ENCODE measurements around the gene CD163L1.

CD163L1 gene

DNA sequence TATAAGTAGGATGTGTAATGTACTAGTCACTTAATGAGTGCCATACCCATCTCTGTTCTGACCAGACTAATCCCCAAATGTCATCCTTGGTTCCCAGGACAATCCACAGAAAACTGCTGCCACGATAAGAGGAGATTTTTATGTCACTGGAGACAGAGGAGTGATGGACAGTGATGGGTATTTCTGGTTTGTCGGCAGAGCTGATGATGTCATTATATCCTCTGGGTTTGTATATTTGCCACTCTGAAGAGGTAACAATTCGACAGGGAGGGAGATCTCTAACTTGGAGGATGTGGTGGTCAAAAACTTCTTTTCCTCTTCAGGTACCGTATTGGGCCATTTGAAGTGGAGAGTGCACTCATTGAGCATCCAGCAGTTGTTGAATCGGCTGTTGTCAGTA lies 119.8 kb downstream of the CD163L1 start:
- DNase-seq (ENCODE audit: low read depth in 2 of 2) = no peak

DNA sequence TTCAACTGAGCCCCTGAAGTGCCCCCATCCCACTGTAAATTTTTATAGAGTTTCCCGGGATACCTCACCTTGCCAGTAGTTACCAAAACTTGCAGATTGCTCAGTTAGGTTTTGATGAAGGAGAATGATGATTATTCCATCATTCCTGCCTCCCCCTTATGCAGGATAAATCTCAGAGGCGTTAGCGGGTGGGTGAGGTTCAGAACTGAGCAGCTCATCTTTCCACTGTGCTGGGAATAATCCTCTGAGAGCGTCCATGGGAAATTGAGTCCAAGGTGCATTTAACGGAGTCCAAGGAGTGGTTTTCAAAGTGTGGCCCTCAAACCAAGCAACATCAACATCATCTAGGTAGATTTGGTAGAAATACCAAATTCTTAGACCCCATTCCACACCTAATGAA lies 121.4 kb downstream of the CD163L1 start:
- no peak for DNase-seq (ENCODE audit: low read depth in 2 of 2)

DNA sequence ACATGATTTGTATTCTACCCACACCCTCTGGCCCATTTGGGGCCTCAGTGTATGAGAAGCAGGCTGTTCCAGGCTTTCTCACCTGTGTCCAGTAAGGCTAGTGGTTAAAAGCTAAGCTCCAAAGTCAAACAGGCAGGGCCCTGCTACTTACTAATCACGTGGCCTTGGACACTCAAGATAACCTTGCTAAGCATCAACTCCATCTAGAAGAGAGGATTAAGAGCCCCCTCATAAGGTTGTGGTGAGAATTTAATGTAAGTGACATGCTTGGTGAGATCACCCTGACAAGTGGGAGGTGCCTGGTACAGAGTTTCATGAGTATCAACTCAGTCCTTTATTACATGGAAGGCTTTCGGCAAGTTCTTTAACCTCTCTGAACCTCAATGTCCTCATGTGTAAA lies 122.3 kb downstream of the CD163L1 start:
- no peak for DNase-seq (ENCODE audit: low read depth in 2 of 2)

DNA sequence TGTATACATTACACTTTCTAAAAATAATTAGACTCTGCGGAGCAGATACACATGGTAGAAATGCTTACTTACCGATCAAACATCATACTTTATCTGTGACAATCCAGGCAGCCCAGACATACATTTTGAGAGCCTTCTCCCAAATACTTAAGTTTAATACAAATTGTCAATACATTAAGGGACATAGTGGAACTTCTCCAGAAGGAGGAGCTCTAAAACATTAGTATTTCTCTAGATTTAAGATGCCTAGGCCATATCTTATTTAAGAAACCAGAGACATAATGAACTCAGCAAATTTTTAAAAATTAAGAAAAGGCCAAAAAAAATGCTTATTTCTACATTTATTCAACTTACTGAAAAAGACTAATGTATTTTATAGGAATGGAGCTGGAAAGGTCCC lies 124.0 kb downstream of the CD163L1 start:
- no peak for DNase-seq (ENCODE audit: low read depth in 2 of 2)

DNA sequence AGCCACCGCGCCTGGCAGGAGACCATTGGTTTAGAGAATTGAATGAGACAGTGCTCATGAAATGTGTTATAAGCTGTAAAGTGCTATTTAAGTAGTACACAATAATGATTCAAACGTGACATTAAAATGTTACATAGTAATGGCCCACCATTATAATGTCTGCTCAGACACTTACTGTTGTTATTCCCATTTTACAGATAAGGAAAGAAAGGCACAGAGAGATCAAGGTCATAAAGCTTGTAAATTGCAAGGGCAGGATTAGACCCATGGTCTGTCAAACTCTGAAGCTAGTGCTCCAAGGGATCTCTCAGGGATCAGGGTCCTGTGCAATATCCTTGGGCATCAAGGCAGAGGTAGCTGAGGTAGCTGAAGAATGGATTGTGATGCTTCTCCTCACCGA lies 133.9 kb downstream of the CD163L1 start:
- no peak for DNase-seq (ENCODE audit: low read depth in 2 of 2)

Data from stimulated activated CD8-positive, alpha-beta memory T cell treated with anti-CD3 and anti-CD28 coated beads, Interleukin-7, amount 100 ng/mL, for 1 hour (primary cell).